Progenitor cell of endocrine pancreas (in vitro differentiated cells): Measurements from ENCODE around the gene DEFB116. TPM values are rescaled to one million over a fixed set of nuclear protein-coding genes. Genes with fewer than 3 reads are reported as not detected.

Experiments
- DNase-seq: peaks from one replicate; pipeline ENCODE4 v3.0.0; 2021; ENCODE audit warnings: low spot score; ENCODE audit not compliant: unreplicated experiment
- H3K27ac Mint-ChIP-seq: 2 replicates; pipeline ENCODE4 v1.8.0; 2021; ENCODE audit warnings: mild to moderate bottlenecking, moderate library complexity, mixed read lengths
- H3K27me3 Mint-ChIP-seq: 2 replicates; pipeline ENCODE4 v1.8.0; 2021; ENCODE audit warnings: mixed read lengths
- H3K36me3 Mint-ChIP-seq: 2 replicates; pipeline ENCODE4 v1.8.0; 2022; ENCODE audit warnings: mixed read lengths; ENCODE audit not compliant: insufficient read depth
- H3K4me1 Mint-ChIP-seq: 2 replicates; pipeline ENCODE4 v1.8.0; 2021; ENCODE audit warnings: low read depth, mixed read lengths
- H3K4me3 Mint-ChIP-seq: 2 replicates; pipeline ENCODE4 v1.8.0; 2021; ENCODE audit warnings: low read depth, mild to moderate bottlenecking, moderate library complexity, mixed read lengths
- H3K9me3 Mint-ChIP-seq: 2 replicates; pipeline ENCODE4 v1.8.0; 2021; ENCODE audit warnings: low read depth, mixed read lengths
- CTCF ChIP-seq: fragments of 200-600 bp; sonication (generic); IDR thresholded peaks from one replicate; pipeline ENCODE4 v1.5.0; 2021; ENCODE audit warnings: antibody characterized with exemption, mild to moderate bottlenecking; ENCODE audit not compliant: unreplicated experiment
- total RNA-seq: library from RNA; stranded (reverse); gene quantifications from 2 replicates; pipeline ENCODE4 v1.2.1, GENCODE V29; 2021

The DEFB116 gene
- total RNA-seq, 1 donor from 2014 or later, result not detected

DNA sequence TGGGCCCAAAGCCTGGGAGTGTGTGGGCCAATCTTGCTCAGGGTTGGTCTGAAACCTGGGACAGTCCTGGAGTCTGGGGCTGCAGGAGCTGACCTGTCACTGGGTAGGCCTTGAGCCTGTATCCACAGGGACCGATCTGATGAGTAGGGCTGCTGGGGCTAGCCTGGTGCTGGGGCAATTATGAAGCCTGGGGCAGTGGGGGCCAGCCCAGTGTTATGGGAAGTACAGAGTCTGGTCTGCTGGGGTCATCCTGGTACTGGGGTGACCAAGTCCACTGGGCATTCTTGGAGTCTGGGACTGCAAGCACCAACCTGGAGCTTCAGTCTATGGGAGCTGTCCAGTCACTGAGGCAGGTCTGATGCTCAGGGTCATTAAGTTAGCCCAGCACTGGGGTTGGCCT is 30.2 kb downstream of the DEFB116 start:
- Mint-ChIP-seq H3K27me3 (no peaks in the 10 kb centered on the region), H3K9me3 (peaks cover 81% of the 10 kb centered on the region), H3K36me3 (peaks cover 2% of the 10 kb centered on the region), H3K4me1 (no peaks in the 10 kb centered on the region), H3K4me3 (no peak overlapping the region), H3K27ac (no peak overlapping the region)
- TF ChIP-seq CTCF, result no peak
- no peak for DNase-seq

GRCh38 chr20:31274441-31274840 is 33.9 kb downstream of the DEFB116 start:
- no peak overlapping the region for H3K4me3 Mint-ChIP-seq
- peaks cover 2% of the 10 kb centered on the region for H3K36me3 Mint-ChIP-seq
- no peak for DNase-seq
- H3K27ac Mint-ChIP-seq, result no peak overlapping the region
- H3K27me3 Mint-ChIP-seq, result no peaks in the 10 kb centered on the region
- no peaks in the 10 kb centered on the region for H3K4me1 Mint-ChIP-seq
- no peak for TF ChIP-seq CTCF
- H3K9me3 Mint-ChIP-seq, result peaks cover 81% of the 10 kb centered on the region

- no peak for DNase-seq
- Mint-ChIP-seq H3K9me3 (peaks cover 78% of the 10 kb centered on the region), H3K36me3 (peaks cover 2% of the 10 kb centered on the region), H3K27ac (no peak overlapping the region), H3K27me3 (no peaks in the 10 kb centered on the region), H3K4me1 (no peaks in the 10 kb centered on the region), H3K4me3 (no peak overlapping the region)
- TF ChIP-seq CTCF, result peak; percentile 21
Observed at GRCh38 chr20:31260326-31260932, 48.0 kb downstream of the DEFB116 start.

GRCh38 chr20:31257364-31257763 is 51.0 kb downstream of the DEFB116 start, which contains the start of gene DEFB115:
Gene DEFB115, plus strand, starts transcription at chr20:31257664. Its CDS starts 0 bp downstream, at chr20:31257664.
- no peak for DNase-seq
- Mint-ChIP-seq H3K9me3 (peaks cover 78% of the 10 kb centered on the region), H3K4me1 (no peaks in the 10 kb centered on the region), H3K27ac (no peak within 1 kb of the TSS), H3K27me3 (no peaks in the 10 kb centered on the region), H3K36me3 (peaks cover 5% of the 10 kb centered on the region), H3K4me3 (no peak within 1 kb of the TSS)
- no peak for TF ChIP-seq CTCF

- H3K4me1 Mint-ChIP-seq, result no peaks in the 10 kb centered on the region
- H3K9me3 Mint-ChIP-seq, result peaks cover 81% of the 10 kb centered on the region
- H3K27ac Mint-ChIP-seq, result no peak overlapping the region
- no peaks in the 10 kb centered on the region for H3K27me3 Mint-ChIP-seq
- no peak for DNase-seq
- H3K36me3 Mint-ChIP-seq, result peaks cover 5% of the 10 kb centered on the region
- no peak overlapping the region for H3K4me3 Mint-ChIP-seq
- no peak for TF ChIP-seq CTCF
Observed at GRCh38 chr20:31256959-31257358, 51.4 kb downstream of the DEFB116 start.

Other genes with a start within 250 kb of the DEFB116 start
- not detected in 2 replicates for gene DEFB115, start 50.9 kb downstream of the DEFB116 start, total RNA-seq
- gene DEFB118, start 60.0 kb upstream of the DEFB116 start, total RNA-seq, result not detected in 2 replicates
- not detected in 2 replicates for gene DEFB119, start 82.0 kb upstream of the DEFB116 start, total RNA-seq
- gene DEFB121, start 97.6 kb upstream of the DEFB116 start, total RNA-seq, result not detected in 2 replicates
- gene DEFB123, start 132.0 kb upstream of the DEFB116 start, total RNA-seq, result not detected in 2 replicates
- gene DEFB124, start 166.5 kb upstream of the DEFB116 start, total RNA-seq, result not detected in 2 replicates
- gene REM1, start 166.7 kb upstream of the DEFB116 start, total RNA-seq, result not detected in 2 replicates
- gene HM13, start 205.9 kb upstream of the DEFB116 start, total RNA-seq, result 211 and 217 TPM in 2 replicates